NCI-H345 (cell line): ENCODE measurements around the gene SLC5A2.
"Not testable (repeated sequence)": the region's sequence is repeated elsewhere in the genome, so short reads cannot be mapped to it uniquely, and the experiment has no call there.

ENCODE experiments used
- DNase-seq: peaks from one replicate; lab custom pipeline; 2025; lab: John Stamatoyannopoulos, UW

Gene SLC5A2

GRCh38 chr16:31496670-31497069, 13.7 kb downstream of the SLC5A2 start:
- DNase-seq, result no peak

GRCh38 chr16:31498493-31498892, 15.6 kb downstream of the SLC5A2 start:
- no peak for DNase-seq

GRCh38 chr16:31499928-31500327, 17.0 kb downstream of the SLC5A2 start:
- DNase-seq, result no peak

- no peak for DNase-seq
Measured at GRCh38 chr16:31501226-31501965, 18.5 kb downstream of the SLC5A2 start.

DNA sequence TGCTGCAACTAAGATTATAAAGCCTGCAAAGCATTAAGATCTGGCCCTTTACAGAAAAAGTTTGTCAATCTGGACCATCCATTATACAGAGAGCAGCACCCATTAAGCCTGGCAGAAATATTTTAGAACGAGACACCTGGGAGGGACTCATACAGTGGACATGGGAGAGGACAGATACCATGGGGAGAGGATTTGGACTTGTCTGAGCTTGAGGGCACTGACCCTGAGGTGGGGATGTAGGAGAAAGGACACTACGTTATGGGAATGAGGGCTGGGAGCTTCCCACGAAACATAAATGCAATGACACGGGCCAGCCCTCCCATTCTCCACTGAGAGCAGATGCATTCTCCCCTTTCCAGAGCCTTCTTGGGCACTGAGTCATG, 19.0 kb downstream of the SLC5A2 start:
- DNase-seq, result no peak

- DNase-seq, result no peak
Measured at GRCh38 chr16:31502981-31503380, 20.1 kb downstream of the SLC5A2 start.

DNA sequence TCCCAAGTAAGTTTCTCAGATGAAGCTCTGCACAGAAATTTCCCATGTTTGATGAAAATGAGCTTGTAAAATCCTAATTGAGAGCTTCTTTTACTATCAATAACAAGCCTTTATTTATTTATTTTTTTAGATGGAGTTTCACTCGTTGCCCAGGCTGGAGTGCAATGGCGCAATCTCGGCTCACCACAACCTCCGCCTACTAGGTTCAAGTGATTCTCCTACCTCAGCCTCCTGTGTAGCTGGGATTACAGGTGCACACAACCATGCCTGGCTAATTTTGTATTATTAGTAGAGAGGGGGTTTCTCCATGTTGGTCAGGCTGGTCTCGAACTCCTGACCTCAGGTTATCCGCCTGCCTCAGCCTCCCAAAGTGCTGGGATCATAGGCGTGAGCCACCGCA, 20.6 kb downstream of the SLC5A2 start:
- not testable (repeated sequence) for DNase-seq

- DNase-seq, result no peak
Measured at GRCh38 chr16:31504159-31504558, 21.2 kb downstream of the SLC5A2 start.

- DNase-seq, result no peak
Measured at GRCh38 chr16:31505483-31505882, 22.6 kb downstream of the SLC5A2 start.

DNA sequence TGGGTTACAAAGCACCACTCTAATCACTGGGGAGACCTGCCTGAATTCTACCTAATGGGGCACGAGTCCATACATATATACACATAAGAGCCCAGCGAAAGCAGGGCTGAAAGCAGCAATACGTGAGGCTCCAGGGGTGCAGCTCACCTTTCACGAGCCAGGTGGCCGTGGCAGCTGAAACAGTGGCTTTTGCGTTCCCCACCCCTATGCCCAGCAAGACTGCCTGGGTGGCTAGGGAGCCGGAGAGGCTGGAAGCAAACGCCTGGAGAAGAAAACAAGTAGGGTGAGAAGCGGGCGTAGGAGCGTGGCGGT, 24.6 kb downstream of the SLC5A2 start:
- DNase-seq, result no peak

DNA sequence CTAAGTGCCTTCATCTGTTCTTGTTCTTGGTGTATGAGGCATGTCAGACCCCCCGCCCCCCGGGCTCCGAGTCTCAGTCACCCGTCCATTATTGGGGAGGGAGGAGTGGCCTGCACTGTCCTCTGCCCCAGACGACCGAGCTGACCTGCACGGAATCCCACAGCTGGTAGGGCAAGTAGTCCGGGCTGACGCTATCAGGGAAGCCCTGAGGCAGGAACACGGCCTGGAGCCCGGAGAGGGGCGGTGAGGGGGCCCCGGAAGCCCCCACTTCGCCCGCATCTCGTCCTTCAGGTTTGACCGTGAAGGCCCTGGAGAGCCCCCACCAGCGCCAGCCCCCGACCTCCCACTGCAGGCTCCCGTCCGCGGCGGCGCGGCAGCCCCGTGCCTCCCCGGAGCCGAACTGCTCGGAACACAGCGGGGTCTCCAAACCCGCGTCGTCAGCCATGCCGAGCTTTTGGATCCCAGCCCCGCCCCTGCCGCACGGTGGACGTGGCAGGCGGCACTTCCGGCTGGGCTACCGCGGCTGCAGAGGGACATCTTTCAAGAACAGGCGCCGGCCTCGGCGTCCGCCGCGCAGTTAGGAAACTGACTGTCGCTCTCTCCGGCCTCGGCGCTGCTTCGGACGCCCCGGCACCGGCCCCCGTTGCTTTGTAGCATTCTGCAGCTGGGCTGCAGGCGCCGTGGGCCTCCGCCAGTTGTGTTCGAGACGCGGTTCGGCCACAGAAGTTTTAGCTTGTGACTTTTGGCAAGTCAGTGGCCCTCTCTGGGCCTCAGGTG, 25.2 kb downstream of the SLC5A2 start, which contains the start of gene RUSF1:
TSS of gene RUSF1 (minus strand) at position 463 of the 777 bp plus-strand sequence. CDS start at position 445, 18 bp downstream.
- DNase-seq, result peak; percentile 95

- no peak for DNase-seq
Measured at GRCh38 chr16:31508706-31509195, 25.8 kb downstream of the SLC5A2 start.

DNA sequence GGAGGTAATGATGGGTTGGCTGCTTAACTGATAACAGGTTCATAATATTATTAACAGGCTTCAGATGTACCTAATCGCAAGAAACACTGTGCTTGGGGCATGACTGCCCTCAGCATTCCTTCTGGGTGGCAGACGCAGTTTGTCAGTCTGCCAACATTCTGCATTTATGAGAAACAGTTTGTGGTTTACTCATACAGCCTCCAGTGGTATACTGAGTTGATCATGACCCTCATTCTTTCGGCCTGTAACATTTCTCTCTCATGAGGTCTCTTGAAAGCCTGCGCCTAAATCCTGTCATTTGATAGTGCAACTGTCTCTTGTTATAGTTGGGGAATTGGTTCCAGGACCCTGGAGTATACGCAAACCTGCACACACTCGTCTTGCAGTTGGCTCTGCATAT, 30.2 kb downstream of the SLC5A2 start:
- DNase-seq, result no peak

DNA sequence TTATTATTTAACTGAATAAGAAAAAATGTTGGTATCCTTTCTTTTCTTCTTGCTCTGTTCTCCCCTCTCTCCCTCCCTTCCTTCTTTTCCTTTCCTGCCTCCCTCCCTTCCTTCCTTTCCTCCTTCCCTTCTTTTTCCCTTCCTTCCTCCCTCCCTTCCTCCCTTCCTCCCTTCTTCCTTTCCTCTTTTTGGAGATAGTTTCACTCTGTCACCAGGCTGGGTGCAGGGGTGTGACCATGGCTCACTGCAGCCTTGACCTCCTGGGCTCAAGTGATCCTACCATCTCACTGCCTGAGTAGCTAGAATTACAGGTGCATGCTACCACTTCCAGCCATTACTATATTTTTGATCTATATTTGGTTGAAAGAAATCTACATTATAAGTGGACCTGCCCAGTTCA, 31.0 kb downstream of the SLC5A2 start:
- no peak for DNase-seq

DNA sequence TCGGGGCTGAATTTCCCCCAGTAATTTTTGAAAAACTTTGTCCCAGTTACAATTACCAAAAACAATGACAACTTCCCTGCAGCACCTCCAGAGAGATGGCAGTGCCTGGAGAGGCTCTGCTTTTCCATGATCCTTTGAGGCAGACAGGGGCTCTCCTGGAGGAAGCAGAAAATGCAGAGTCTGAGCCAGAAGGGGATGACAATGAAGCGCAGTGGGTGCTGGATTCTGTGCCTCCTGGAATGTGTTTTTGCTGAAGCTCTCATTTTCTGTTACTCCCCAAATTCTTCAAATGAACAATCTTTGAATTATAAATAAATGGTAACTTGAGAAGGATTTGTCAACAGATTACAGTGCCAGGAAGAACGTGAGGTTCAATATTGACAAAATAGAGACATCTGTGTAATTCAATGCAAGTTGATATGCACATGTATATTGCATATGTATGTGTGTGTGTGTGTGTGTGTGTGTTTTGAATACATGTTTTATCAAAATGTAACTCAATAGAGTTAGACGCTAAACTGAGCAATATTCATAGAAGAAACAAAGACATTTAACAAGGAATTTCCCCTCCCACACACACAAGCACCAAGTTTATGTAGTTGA, 35.0 kb downstream of the SLC5A2 start:
- DNase-seq, result no peak

GRCh38 chr16:31519759-31520431, 37.0 kb downstream of the SLC5A2 start:
- peak; percentile 81 for DNase-seq

DNA sequence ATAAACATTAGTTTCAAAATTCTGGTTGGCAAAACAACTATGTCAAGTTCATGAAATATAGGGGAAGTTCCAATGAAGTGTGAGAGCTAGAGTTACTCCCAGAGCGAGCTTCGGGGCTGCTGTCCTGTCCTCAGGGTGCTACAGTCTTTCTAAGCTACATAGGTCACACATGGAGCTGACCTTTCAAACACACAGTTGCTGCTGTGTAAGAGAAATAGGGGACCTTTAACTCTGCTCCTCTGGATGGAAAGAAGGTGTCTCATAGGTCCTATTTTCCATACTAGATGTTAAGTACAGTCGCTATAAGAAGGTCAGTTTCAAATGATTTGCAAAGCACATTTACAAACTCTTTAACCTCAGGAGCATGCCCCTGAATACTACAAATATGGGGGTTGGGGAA, 38.4 kb downstream of the SLC5A2 start:
- no peak for DNase-seq

DNA sequence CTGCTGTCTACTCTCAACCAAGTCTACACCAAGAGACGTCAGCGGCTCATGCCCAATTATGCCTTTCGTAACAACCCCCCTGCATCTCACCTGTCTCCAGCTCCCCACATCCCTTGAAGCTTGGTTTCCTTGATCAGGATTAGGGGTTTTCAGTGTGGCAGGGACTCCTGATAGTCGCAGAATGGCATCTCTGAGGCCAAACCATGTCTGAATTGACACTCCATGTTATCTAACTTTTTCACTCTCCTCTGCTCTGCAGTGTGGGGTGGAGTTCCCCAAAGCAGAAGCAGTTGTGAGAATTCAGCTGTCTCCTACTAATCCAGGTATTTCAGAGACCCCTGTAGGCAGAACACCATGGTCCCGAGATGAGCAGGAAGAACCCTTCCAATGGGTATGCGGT, 39.1 kb downstream of the SLC5A2 start:
- DNase-seq, result no peak

DNA sequence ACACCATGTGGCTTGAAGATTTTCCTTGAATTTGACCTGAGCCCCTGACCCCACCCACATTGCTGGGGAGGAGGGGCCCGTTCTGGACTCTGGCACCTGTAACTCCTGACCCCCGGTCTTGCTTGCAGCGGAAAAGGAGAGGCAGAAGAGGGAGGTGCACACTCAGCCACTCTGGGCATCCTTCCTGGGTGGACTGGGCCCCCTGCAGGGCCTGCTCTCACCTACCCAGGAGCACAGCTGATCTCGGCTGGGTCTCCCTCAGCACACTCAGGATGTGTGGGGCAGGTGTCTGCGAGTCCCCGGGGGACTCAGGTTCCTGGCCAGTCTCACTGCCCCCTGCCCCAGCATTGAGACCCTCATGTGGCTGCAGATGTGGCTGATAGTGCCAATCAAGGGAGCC, 40.8 kb downstream of the SLC5A2 start:
- not testable (repeated sequence) for DNase-seq

DNA sequence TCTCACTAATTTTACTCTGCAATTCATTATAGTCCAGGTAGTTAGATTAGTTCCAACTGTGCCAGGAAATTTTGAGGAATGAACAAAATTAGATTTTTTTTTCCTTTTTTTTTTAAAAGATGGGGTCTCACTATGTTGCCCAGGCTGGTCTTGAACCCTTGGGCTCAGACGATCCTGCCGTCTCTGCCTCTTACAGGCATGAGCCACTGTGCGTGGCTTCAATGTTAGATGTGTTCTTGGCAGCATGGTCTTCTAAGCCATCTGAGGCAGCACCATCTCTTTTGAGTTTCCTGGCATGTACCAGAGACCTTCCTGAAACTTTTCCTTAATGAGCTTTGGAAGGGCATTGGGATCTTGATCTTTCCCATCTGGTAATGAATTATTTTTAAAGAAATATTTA, 42.2 kb downstream of the SLC5A2 start:
- no peak for DNase-seq

GRCh38 chr16:31527734-31528274, 44.9 kb downstream of the SLC5A2 start, which contains the start of gene AHSP:
Gene AHSP, plus strand, starts transcription at chr16:31527900. Its CDS starts 240 bp downstream, at chr16:31528140.
- DNase-seq, result no peak

- no peak for DNase-seq
Measured at GRCh38 chr16:31528523-31529107, 45.7 kb downstream of the SLC5A2 start.
